ENCODE data around the gene CEP95. TPM values are rescaled to one million over a fixed set of nuclear protein-coding genes. Genes with fewer than 3 reads are reported as not detected.

CEP95 gene
- total RNA-seq, 1 experiment from 2014 or later, result 57.2 TPM

- H3K36me3 Mint-ChIP-seq (ENCODE audit: insufficient read depth, unreplicated experiment), result peaks cover 8% of the 10 kb centered on the region
- CTCF ChIA-PET, result interaction anchor here (0.6 kb wide), 1 partner anchor 420 kb away, joined by 4 read pairs; no protein-coding TSS in a partner anchor
- no TSS peak for BruUV-seq (replicated peaks)
- H3K9me3 Mint-ChIP-seq (ENCODE audit: unreplicated experiment), result no peaks in the 10 kb centered on the region
- TF ChIP-seq CTCF (IDR thresholded peaks at IDR 0.05; ENCODE audit: unreplicated experiment), result no peak
- intact Hi-C loops (cut with micrococcal nuclease), result no loop called here
- no peak overlapping the region for H3K4me3 Mint-ChIP-seq (ENCODE audit: unreplicated experiment)
- H3K27ac Mint-ChIP-seq (ENCODE audit: low read depth, unreplicated experiment), result no peak overlapping the region
- H3K27me3 Mint-ChIP-seq (ENCODE audit: insufficient read depth, unreplicated experiment), result no peaks in the 10 kb centered on the region
- H3K4me1 Mint-ChIP-seq (ENCODE audit: insufficient read depth, unreplicated experiment), result no peaks in the 10 kb centered on the region
- DNase-seq (ENCODE audit: unreplicated experiment), result no peak
- POLR2A ChIA-PET, result no interaction called here
These were observed 36.2 kb upstream of the CEP95 start for GRCh38 chr17:64470625-64471024.

- POLR2A ChIA-PET, result no interaction called here
- Mint-ChIP-seq H3K4me1 (ENCODE audit: insufficient read depth, unreplicated experiment) (no peaks in the 10 kb centered on the region), H3K9me3 (ENCODE audit: unreplicated experiment) (no peaks in the 10 kb centered on the region), H3K36me3 (ENCODE audit: insufficient read depth, unreplicated experiment) (peaks cover 8% of the 10 kb centered on the region), H3K27ac (ENCODE audit: low read depth, unreplicated experiment) (no peak overlapping the region), H3K4me3 (ENCODE audit: unreplicated experiment) (no peak overlapping the region), H3K27me3 (ENCODE audit: insufficient read depth, unreplicated experiment) (no peaks in the 10 kb centered on the region)
- DNase-seq (ENCODE audit: unreplicated experiment), result no peak
- no TSS peak for BruUV-seq (replicated peaks)
- CTCF ChIA-PET, result no interaction called here
- intact Hi-C loops (cut with micrococcal nuclease), result no loop called here
- TF ChIP-seq CTCF (IDR thresholded peaks at IDR 0.05; ENCODE audit: unreplicated experiment), result no peak
These were observed 35.3 kb upstream of the CEP95 start for GRCh38 chr17:64471440-64471839.

- H3K4me3 Mint-ChIP-seq (ENCODE audit: unreplicated experiment), result no peak overlapping the region
- no peaks in the 10 kb centered on the region for H3K27me3 Mint-ChIP-seq (ENCODE audit: insufficient read depth, unreplicated experiment)
- no peaks in the 10 kb centered on the region for H3K4me1 Mint-ChIP-seq (ENCODE audit: insufficient read depth, unreplicated experiment)
- peaks cover 15% of the 10 kb centered on the region for H3K36me3 Mint-ChIP-seq (ENCODE audit: insufficient read depth, unreplicated experiment)
- DNase-seq (ENCODE audit: unreplicated experiment), result no peak
- intact Hi-C loops (cut with micrococcal nuclease), result no loop called here
- ChIA-PET CTCF (no interaction called here), POLR2A (interaction anchor here (0.7 kb wide), 1 partner anchor 110 kb away, joined by 3 read pairs; no protein-coding TSS in a partner anchor)
- H3K9me3 Mint-ChIP-seq (ENCODE audit: unreplicated experiment), result no peaks in the 10 kb centered on the region
- no peak for TF ChIP-seq CTCF (IDR thresholded peaks at IDR 0.05; ENCODE audit: unreplicated experiment)
- no peak overlapping the region for H3K27ac Mint-ChIP-seq (ENCODE audit: low read depth, unreplicated experiment)
- no TSS peak for BruUV-seq (replicated peaks)
These were observed 34.2 kb upstream of the CEP95 start for GRCh38 chr17:64472564-64472963.

GRCh38 chr17:64477849-64478248, 28.9 kb upstream of the CEP95 start:
- Mint-ChIP-seq H3K4me1 (ENCODE audit: insufficient read depth, unreplicated experiment) (no peaks in the 10 kb centered on the region), H3K4me3 (ENCODE audit: unreplicated experiment) (no peak overlapping the region), H3K36me3 (ENCODE audit: insufficient read depth, unreplicated experiment) (peaks cover 37% of the 10 kb centered on the region), H3K27me3 (ENCODE audit: insufficient read depth, unreplicated experiment) (no peaks in the 10 kb centered on the region), H3K27ac (ENCODE audit: low read depth, unreplicated experiment) (no peak overlapping the region), H3K9me3 (ENCODE audit: unreplicated experiment) (no peaks in the 10 kb centered on the region)
- ChIA-PET POLR2A (interaction anchor here (1.6 kb wide), 1 partner anchor 29 kb away, joined by 8 read pairs; the partner anchor contains the start of gene CEP95), CTCF (interaction anchor here (0.6 to 1.2 kb wide), 4 partner anchors 10 to 487 kb away, joined by 3 to 5 read pairs (median 4); no protein-coding TSS in a partner anchor)
- no peak for TF ChIP-seq CTCF (IDR thresholded peaks at IDR 0.05; ENCODE audit: unreplicated experiment)
- DNase-seq (ENCODE audit: unreplicated experiment), result no peak
- intact Hi-C loops (cut with micrococcal nuclease), result no loop called here
- BruUV-seq (replicated peaks), result no TSS peak

Measured in MCF 10A (cell line).